Mesothelial cell of epicardium (in vitro differentiated cells): ENCODE results near the gene GPR32. TPM values are rescaled to one million over a fixed set of nuclear protein-coding genes. Genes with fewer than 3 reads are reported as not detected.

ENCODE experiments used
- DNase-seq, 2 experiments: peaks; one replicate each; pipeline ENCODE4 v3.0.0; 2021; ENCODE audit warnings: low spot score in 2 of 2; ENCODE audit not compliant: unreplicated experiment in 2 of 2
- H3K27ac Mint-ChIP-seq: 2 replicates; pipeline ENCODE4 v1.8.0; 2021; ENCODE audit warnings: mixed read lengths
- H3K27me3 Mint-ChIP-seq: 2 replicates; pipeline ENCODE4 v1.8.0; 2021; ENCODE audit warnings: low read depth, mixed read lengths
- H3K36me3 Mint-ChIP-seq: 2 replicates; pipeline ENCODE4 v1.8.0; 2021; ENCODE audit warnings: mixed read lengths
- H3K4me1 Mint-ChIP-seq: 2 replicates; pipeline ENCODE4 v1.8.0; 2021; ENCODE audit warnings: mixed read lengths
- H3K4me3 Mint-ChIP-seq: 2 replicates; pipeline ENCODE4 v1.8.0; 2021; ENCODE audit warnings: mild to moderate bottlenecking, moderate library complexity, mixed read lengths
- H3K9me3 Mint-ChIP-seq: 2 replicates; pipeline ENCODE4 v1.8.0; 2021; ENCODE audit warnings: mixed read lengths
- total RNA-seq: library from RNA; stranded (reverse); gene quantifications from 3 replicates; pipeline ENCODE4 v1.2.1, GENCODE V29; 2021
- TF ChIP-seq, protein P1 (sequence below): fragments of 200-600 bp; sonication (generic); IDR thresholded peaks from one replicate; pipeline ENCODE4 v1.5.0; 2021; ENCODE audit warnings: antibody characterized with exemption; ENCODE audit not compliant: unreplicated experiment

The GPR32 gene
- total RNA-seq, 1 donor from 2014 or later = not detected

DNA sequence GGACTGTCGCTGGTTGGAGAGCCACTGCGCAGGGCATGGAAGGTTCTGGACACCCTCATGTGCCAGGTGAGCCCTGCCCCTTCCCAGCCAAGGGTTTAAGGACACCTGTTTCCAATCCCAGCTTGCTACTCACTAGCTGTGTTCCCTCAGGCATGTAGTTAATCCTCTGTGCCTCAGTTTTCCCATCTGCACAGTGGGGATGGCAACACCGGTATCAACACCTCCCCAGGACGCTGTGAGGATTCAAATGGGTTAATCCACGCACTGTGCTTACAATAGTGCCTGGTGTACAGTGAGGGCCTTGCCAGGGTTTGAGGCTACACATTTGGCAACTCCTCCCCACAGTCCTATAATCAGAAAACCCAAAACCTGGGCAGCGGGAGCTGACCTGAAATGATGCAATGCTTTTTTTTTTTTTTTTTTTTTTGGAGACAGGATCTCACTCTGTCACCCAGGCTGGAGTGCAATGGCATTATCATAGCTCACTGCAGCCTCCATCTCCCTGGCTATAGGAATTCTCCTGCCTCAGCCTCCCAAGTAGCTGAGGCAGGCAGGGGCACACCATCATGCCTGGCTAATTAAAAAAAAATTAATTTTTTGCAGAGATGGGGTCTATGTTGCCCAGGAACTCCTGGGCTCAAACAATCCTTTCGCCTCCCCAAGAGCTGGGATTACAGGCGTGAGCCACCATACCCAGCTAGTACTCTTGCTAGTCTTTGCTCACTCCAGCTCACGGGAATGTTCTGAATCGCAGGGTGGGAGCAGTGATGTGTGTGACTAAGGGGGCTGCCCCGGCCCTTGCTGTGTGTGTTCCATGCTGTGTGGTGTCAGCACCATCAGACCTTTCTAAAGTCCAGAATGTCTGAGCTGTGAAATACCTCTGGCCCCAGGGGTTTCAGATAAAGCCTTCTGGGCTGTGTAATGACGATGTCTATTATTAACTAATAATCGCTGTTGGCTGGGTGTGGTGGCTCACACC is 22.3 kb downstream of the GPR32 start:
- no peaks in the 10 kb centered on the region for H3K27me3 Mint-ChIP-seq
- peaks cover 4% of the 10 kb centered on the region for H3K4me1 Mint-ChIP-seq
- TF ChIP-seq, protein P1, sequence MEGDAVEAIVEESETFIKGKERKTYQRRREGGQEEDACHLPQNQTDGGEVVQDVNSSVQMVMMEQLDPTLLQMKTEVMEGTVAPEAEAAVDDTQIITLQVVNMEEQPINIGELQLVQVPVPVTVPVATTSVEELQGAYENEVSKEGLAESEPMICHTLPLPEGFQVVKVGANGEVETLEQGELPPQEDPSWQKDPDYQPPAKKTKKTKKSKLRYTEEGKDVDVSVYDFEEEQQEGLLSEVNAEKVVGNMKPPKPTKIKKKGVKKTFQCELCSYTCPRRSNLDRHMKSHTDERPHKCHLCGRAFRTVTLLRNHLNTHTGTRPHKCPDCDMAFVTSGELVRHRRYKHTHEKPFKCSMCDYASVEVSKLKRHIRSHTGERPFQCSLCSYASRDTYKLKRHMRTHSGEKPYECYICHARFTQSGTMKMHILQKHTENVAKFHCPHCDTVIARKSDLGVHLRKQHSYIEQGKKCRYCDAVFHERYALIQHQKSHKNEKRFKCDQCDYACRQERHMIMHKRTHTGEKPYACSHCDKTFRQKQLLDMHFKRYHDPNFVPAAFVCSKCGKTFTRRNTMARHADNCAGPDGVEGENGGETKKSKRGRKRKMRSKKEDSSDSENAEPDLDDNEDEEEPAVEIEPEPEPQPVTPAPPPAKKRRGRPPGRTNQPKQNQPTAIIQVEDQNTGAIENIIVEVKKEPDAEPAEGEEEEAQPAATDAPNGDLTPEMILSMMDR = no peak
- no peaks in the 10 kb centered on the region for H3K9me3 Mint-ChIP-seq
- H3K36me3 Mint-ChIP-seq = peaks cover 2% of the 10 kb centered on the region
- H3K4me3 Mint-ChIP-seq = no peak overlapping the region
- no peak overlapping the region for H3K27ac Mint-ChIP-seq
- DNase-seq = no peak

DNA sequence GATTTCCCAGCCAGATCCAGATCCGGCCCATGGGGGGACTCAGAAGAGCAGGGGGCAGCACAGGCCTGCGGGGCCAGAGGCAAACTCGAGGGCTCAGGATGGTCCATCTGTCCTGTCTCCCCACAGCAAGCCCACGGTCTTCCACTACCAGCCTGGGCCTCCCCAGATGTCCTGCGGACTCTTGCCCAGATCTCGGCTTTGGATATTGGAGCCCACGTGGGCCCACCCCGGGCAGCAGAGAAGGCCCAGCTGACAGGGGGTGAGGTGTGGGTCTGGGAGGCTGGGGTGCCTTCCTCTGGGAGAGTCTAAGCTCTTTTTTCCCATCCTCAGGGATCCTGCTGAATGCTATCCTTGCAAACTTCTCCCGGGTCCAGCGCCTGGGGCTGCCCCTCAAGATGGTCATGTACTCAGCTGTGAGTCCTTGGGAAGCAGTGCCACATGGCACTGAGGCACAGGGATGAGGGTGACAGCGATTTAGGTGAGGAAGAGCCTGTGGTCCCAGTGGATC is 23.3 kb downstream of the GPR32 start:
- H3K9me3 Mint-ChIP-seq = no peaks in the 10 kb centered on the region
- H3K36me3 Mint-ChIP-seq = peaks cover 2% of the 10 kb centered on the region
- no peak overlapping the region for H3K4me3 Mint-ChIP-seq
- H3K27ac Mint-ChIP-seq = no peak overlapping the region
- no peak for DNase-seq
- peaks cover 4% of the 10 kb centered on the region for H3K4me1 Mint-ChIP-seq
- TF ChIP-seq, protein P1 = no peak
- H3K27me3 Mint-ChIP-seq = no peaks in the 10 kb centered on the region

DNA sequence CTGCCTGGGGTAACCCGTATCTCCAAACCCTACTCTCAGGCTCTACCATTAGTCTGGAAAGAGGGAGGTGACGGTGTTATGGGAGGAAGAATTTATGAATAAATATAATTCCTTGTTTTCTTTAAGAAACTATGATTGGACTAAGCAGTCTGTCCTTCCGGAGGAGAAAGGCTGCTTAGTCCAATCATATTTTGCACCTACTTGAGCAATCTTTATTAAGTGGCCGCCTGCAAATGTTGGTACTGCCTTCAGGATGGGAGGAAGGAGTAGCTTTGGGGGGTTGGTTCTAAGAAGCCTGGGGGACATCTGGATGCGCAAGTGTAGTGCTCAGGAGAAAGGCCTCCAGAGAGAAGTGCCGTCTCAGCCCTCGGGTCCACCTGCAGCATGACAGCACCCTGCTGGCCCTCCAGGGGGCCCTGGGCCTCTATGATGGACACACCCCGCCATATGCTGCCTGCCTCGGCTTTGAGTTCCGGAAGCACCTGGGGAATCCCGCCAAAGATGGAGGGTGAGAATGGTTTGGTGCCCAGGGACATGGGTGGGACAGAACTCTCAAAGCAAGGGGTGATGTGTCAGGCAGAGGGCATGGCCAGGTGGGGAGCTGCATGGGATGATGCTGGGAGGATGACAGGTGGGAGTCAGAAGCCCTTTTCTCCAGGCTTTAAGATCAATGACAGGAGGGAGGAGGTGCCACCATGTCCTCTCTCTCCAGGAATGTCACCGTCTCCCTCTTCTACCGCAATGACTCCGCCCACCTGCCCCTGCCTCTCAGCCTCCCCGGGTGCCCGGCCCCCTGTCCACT is 24.0 kb downstream of the GPR32 start:
- Mint-ChIP-seq H3K36me3 (peaks cover 2% of the 10 kb centered on the region), H3K9me3 (no peaks in the 10 kb centered on the region), H3K4me1 (peaks cover 4% of the 10 kb centered on the region), H3K4me3 (no peak overlapping the region), H3K27ac (no peak overlapping the region), H3K27me3 (no peaks in the 10 kb centered on the region)
- TF ChIP-seq, protein P1 = no peak
- no peak for DNase-seq

DNA sequence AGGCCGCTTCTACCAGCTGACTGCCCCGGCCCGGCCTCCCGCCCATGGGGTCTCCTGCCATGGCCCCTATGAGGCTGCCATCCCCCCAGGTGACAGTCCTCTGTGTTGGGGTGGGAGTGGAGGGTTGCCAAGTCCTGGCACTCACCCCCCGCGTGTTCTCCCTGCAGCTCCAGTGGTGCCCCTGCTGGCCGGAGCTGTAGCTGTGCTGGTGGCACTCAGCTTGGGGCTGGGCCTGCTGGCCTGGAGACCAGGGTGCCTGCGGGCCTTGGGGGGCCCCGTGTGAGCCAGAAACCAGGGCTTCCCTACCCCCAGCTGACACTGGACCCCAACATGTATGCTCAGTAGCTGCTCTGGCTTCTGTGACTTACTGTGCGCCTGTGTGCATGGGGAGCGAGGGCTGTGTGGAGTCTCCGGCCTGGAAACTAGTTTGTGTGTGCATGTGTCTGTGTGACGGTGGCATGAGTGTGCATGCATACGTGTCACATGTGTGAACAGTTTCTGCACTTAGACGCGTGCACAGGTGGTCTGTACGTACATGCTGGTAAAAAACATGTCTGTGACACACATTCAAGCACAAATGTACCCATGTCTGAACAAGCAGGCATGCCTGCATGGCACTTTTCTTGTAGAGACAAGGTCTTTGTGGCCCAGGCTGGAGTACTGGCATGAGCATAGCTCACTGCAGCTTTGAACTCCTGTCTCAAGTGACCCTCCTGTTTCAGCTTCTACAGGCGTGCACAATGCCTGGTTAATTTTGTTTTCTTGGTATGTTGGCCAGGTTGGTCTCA is 24.8 kb downstream of the GPR32 start:
- TF ChIP-seq, protein P1 = no peak
- Mint-ChIP-seq H3K4me3 (no peak overlapping the region), H3K27ac (no peak overlapping the region)

DNA sequence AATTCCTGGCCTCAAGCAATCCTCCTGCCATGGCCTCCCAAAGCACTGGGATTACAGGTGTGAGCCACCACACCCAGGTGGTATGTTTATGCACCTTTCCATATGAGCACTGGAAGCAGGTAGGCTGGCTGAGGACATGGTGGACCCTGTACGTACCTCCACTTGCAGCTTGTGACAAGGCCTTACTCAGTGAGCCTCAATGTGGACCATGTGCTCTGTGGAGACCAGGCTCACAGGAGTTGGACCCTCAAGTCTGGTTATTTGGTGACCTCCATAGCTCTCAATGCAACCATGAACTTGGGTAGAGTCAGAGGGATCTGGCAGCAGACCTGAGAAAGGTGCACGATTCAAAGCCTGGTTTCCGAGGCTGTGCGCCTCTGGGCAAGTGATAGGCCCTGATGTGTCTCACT is 25.4 kb downstream of the GPR32 start:
- H3K9me3 Mint-ChIP-seq = no peaks in the 10 kb centered on the region
- TF ChIP-seq, protein P1 = no peak
- no peaks in the 10 kb centered on the region for H3K27me3 Mint-ChIP-seq
- no peak overlapping the region for H3K4me3 Mint-ChIP-seq
- no peak overlapping the region for H3K27ac Mint-ChIP-seq
- no peak for DNase-seq
- peaks cover 5% of the 10 kb centered on the region for H3K36me3 Mint-ChIP-seq
- peaks cover 4% of the 10 kb centered on the region for H3K4me1 Mint-ChIP-seq

More for the DNA sequence above, 24.8 kb downstream of the GPR32 start:
- DNase-seq = no peak
- Mint-ChIP-seq H3K9me3 (no peaks in the 10 kb centered on the region), H3K36me3 (peaks cover 2% of the 10 kb centered on the region), H3K27me3 (no peaks in the 10 kb centered on the region), H3K4me1 (peaks cover 4% of the 10 kb centered on the region)
